Measurements from ENCODE around the gene EXOC6B. TPM values are rescaled to one million over a fixed set of nuclear protein-coding genes. Genes with fewer than 3 reads are reported as not detected.

The EXOC6B gene
- total RNA-seq, 2 experiments from 2014 or later, result 8.5 to 8.6 TPM

GRCh38 chr2:72803626-72804320 is 22.1 kb downstream of the EXOC6B start:
- Mint-ChIP-seq H3K4me3 (no peak overlapping the region), H3K9me3 (peaks cover 8% of the 10 kb centered on the region), H3K4me1 (ENCODE audit: low read depth) (no peaks in the 10 kb centered on the region), H3K36me3 (peaks cover 9% of the 10 kb centered on the region), H3K27me3 (no peaks in the 10 kb centered on the region), H3K27ac (no peak overlapping the region)
- CTCF ChIA-PET, result interaction anchor here (1.1 kb wide), 1 partner anchor 83 kb away, joined by 3 read pairs; the partner anchor contains the start of gene SPR
- intact Hi-C loops (cut with micrococcal nuclease), result no loop called here
- POLR2A ChIA-PET, result interaction anchor here (0.6 kb wide), 1 partner anchor 46 kb away, joined by 6 read pairs; no protein-coding TSS in a partner anchor
- DNase-seq, result no peak

- Mint-ChIP-seq H3K4me3 (no peak overlapping the region), H3K4me1 (ENCODE audit: low read depth) (no peaks in the 10 kb centered on the region), H3K27ac (no peak overlapping the region), H3K9me3 (peaks cover 6% of the 10 kb centered on the region), H3K27me3 (no peaks in the 10 kb centered on the region), H3K36me3 (peaks cover 7% of the 10 kb centered on the region)
- ChIA-PET POLR2A (interaction anchor here (0.6 kb wide), 1 partner anchor 46 kb away, joined by 6 read pairs; no protein-coding TSS in a partner anchor), CTCF (interaction anchor here (1.1 to 1.5 kb wide), 2 partner anchors 10 to 84 kb away, joined by 3 read pairs; partner anchors contain the start of gene SPR)
- intact Hi-C loops (cut with micrococcal nuclease), result no loop called here
- no peak for DNase-seq
These were observed 22.7 kb downstream of the EXOC6B start for GRCh38 chr2:72803151-72803550.

- Mint-ChIP-seq H3K27ac (no peak overlapping the region), H3K27me3 (no peaks in the 10 kb centered on the region), H3K9me3 (no peaks in the 10 kb centered on the region), H3K4me3 (no peak overlapping the region), H3K4me1 (ENCODE audit: low read depth) (no peaks in the 10 kb centered on the region), H3K36me3 (no peaks in the 10 kb centered on the region)
- intact Hi-C loops (cut with micrococcal nuclease), result no loop called here
- no peak for DNase-seq
- POLR2A ChIA-PET, result no interaction called here
- CTCF ChIA-PET, result no interaction called here
These were observed 25.3 kb downstream of the EXOC6B start for GRCh38 chr2:72800492-72800891.

- Mint-ChIP-seq H3K4me3 (no peak overlapping the region), H3K4me1 (ENCODE audit: low read depth) (peaks cover 11% of the 10 kb centered on the region), H3K36me3 (no peaks in the 10 kb centered on the region), H3K27ac (no peak overlapping the region), H3K9me3 (no peaks in the 10 kb centered on the region), H3K27me3 (no peaks in the 10 kb centered on the region)
- POLR2A ChIA-PET, result no interaction called here
- intact Hi-C loops (cut with micrococcal nuclease), result no loop called here
- no peak for DNase-seq
- CTCF ChIA-PET, result no interaction called here
These were observed 28.1 kb downstream of the EXOC6B start for GRCh38 chr2:72797740-72798139.

- CTCF ChIA-PET, result no interaction called here
- intact Hi-C loops (cut with micrococcal nuclease), result no loop called here
These were observed 29.1 kb downstream of the EXOC6B start for GRCh38 chr2:72796766-72797165.

GRCh38 chr2:72794572-72794971 is 31.3 kb downstream of the EXOC6B start:
- Mint-ChIP-seq H3K4me1 (ENCODE audit: low read depth) (peaks cover 11% of the 10 kb centered on the region), H3K27me3 (no peaks in the 10 kb centered on the region), H3K36me3 (no peaks in the 10 kb centered on the region), H3K9me3 (no peaks in the 10 kb centered on the region), H3K4me3 (no peak overlapping the region), H3K27ac (no peak overlapping the region)
- CTCF ChIA-PET, result no interaction called here
- intact Hi-C loops (cut with micrococcal nuclease), result no loop called here
- no peak for DNase-seq
- POLR2A ChIA-PET, result no interaction called here

More at GRCh38 chr2:72796766-72797165, 29.1 kb downstream of the EXOC6B start:
- peaks cover 11% of the 10 kb centered on the region for H3K4me1 Mint-ChIP-seq (ENCODE audit: low read depth)
- H3K27ac Mint-ChIP-seq, result no peak overlapping the region
- DNase-seq, result no peak
- POLR2A ChIA-PET, result no interaction called here
- no peak overlapping the region for H3K4me3 Mint-ChIP-seq
- no peaks in the 10 kb centered on the region for H3K27me3 Mint-ChIP-seq
- H3K9me3 Mint-ChIP-seq, result no peaks in the 10 kb centered on the region
- H3K36me3 Mint-ChIP-seq, result no peaks in the 10 kb centered on the region

GRCh38 chr2:72793798-72794440 is 31.9 kb downstream of the EXOC6B start:
- H3K9me3 Mint-ChIP-seq, result no peaks in the 10 kb centered on the region
- H3K36me3 Mint-ChIP-seq, result no peaks in the 10 kb centered on the region
- H3K27ac Mint-ChIP-seq, result no peak overlapping the region
- no peak overlapping the region for H3K4me3 Mint-ChIP-seq
- POLR2A ChIA-PET, result no interaction called here
- DNase-seq, result no peak
- peaks cover 11% of the 10 kb centered on the region for H3K4me1 Mint-ChIP-seq (ENCODE audit: low read depth)
- CTCF ChIA-PET, result no interaction called here
- intact Hi-C loops (cut with micrococcal nuclease), result no loop called here
- no peaks in the 10 kb centered on the region for H3K27me3 Mint-ChIP-seq

- POLR2A ChIA-PET, result no interaction called here
- CTCF ChIA-PET, result interaction anchor here (0.9 to 1.4 kb wide), 4 partner anchors 11 to 72 kb away, joined by 3 to 5 read pairs (median 3); no protein-coding TSS in a partner anchor
- H3K27ac Mint-ChIP-seq, result no peak overlapping the region
- H3K4me1 Mint-ChIP-seq (ENCODE audit: low read depth), result peaks cover 4% of the 10 kb centered on the region
- H3K27me3 Mint-ChIP-seq, result no peaks in the 10 kb centered on the region
- intact Hi-C loops (cut with micrococcal nuclease), result no loop called here
- DNase-seq, result no peak
- peaks cover 2% of the 10 kb centered on the region for H3K36me3 Mint-ChIP-seq
- H3K9me3 Mint-ChIP-seq, result no peaks in the 10 kb centered on the region
- H3K4me3 Mint-ChIP-seq, result no peak overlapping the region
These were observed 36.6 kb downstream of the EXOC6B start for GRCh38 chr2:72789241-72789640.

- no peaks in the 10 kb centered on the region for H3K9me3 Mint-ChIP-seq
- H3K27me3 Mint-ChIP-seq, result no peaks in the 10 kb centered on the region
- no peaks in the 10 kb centered on the region for H3K4me1 Mint-ChIP-seq (ENCODE audit: low read depth)
- peaks cover 3% of the 10 kb centered on the region for H3K36me3 Mint-ChIP-seq
- H3K27ac Mint-ChIP-seq, result no peak overlapping the region
- DNase-seq, result no peak
- intact Hi-C loops (cut with micrococcal nuclease), result no loop called here
- H3K4me3 Mint-ChIP-seq, result no peak overlapping the region
- CTCF ChIA-PET, result interaction anchor here (0.9 to 1.4 kb wide), 4 partner anchors 11 to 73 kb away, joined by 3 to 5 read pairs (median 3); no protein-coding TSS in a partner anchor
- POLR2A ChIA-PET, result no interaction called here
These were observed 37.1 kb downstream of the EXOC6B start for GRCh38 chr2:72788756-72789155.

- no peaks in the 10 kb centered on the region for H3K4me1 Mint-ChIP-seq (ENCODE audit: low read depth)
- H3K27me3 Mint-ChIP-seq, result no peaks in the 10 kb centered on the region
- no peak for DNase-seq
- CTCF ChIA-PET, result no interaction called here
- no peak overlapping the region for H3K4me3 Mint-ChIP-seq
- H3K27ac Mint-ChIP-seq, result no peak overlapping the region
- peaks cover 6% of the 10 kb centered on the region for H3K36me3 Mint-ChIP-seq
- H3K9me3 Mint-ChIP-seq, result no peaks in the 10 kb centered on the region
- POLR2A ChIA-PET, result no interaction called here
- intact Hi-C loops (cut with micrococcal nuclease), result no loop called here
These were observed 40.3 kb downstream of the EXOC6B start for GRCh38 chr2:72785517-72785916.

- no peak overlapping the region for H3K27ac Mint-ChIP-seq
- intact Hi-C loops (cut with micrococcal nuclease), result no loop called here
- CTCF ChIA-PET, result interaction anchor here (1.6 kb wide), 1 partner anchor 77 kb away, joined by 6 read pairs; no protein-coding TSS in a partner anchor
These were observed 43.3 kb downstream of the EXOC6B start for GRCh38 chr2:72782520-72782919.

GRCh38 chr2:72781480-72781879 is 44.4 kb downstream of the EXOC6B start:
- CTCF ChIA-PET, result interaction anchor here (1.3 to 1.8 kb wide), 2 partner anchors 10 to 80 kb away, joined by 5 read pairs; no protein-coding TSS in a partner anchor

More at GRCh38 chr2:72782520-72782919, 43.3 kb downstream of the EXOC6B start:
- POLR2A ChIA-PET, result no interaction called here
- Mint-ChIP-seq H3K9me3 (peaks cover 3% of the 10 kb centered on the region), H3K36me3 (peaks cover 8% of the 10 kb centered on the region), H3K4me1 (ENCODE audit: low read depth) (peaks cover 7% of the 10 kb centered on the region), H3K4me3 (no peak overlapping the region), H3K27me3 (no peaks in the 10 kb centered on the region)
- no peak for DNase-seq

More at GRCh38 chr2:72781480-72781879, 44.4 kb downstream of the EXOC6B start:
- Mint-ChIP-seq H3K4me3 (no peak overlapping the region), H3K36me3 (peaks cover 8% of the 10 kb centered on the region), H3K27me3 (no peaks in the 10 kb centered on the region), H3K9me3 (peaks cover 3% of the 10 kb centered on the region), H3K4me1 (ENCODE audit: low read depth) (peaks cover 7% of the 10 kb centered on the region), H3K27ac (no peak overlapping the region)
- intact Hi-C loops (cut with micrococcal nuclease), result no loop called here
- POLR2A ChIA-PET, result no interaction called here
- no peak for DNase-seq

Measured in activated CD4-positive, alpha-beta memory T cell treated with anti-CD3 and anti-CD28 coated beads for 36 hours (primary cell).